Ishikawa (cell line): ENCODE results near the gene HERC2.

Experiments used
- CEBPB ChIP-seq: IDR thresholded peaks from 2 replicates; pipeline ENCODE4 v1.6.1; 2012
- CREB1 ChIP-seq: IDR thresholded peaks from 2 replicates; pipeline ENCODE4 v1.6.1; 2012; ENCODE audit warnings: low read depth
- EGR1 ChIP-seq: IDR thresholded peaks from 2 replicates; pipeline ENCODE4 v1.6.1; 2012
- EP300 ChIP-seq: IDR thresholded peaks from 2 replicates; pipeline ENCODE4 v1.6.1; 2012; ENCODE audit warnings: borderline replicate concordance
- FOXM1 ChIP-seq: IDR thresholded peaks from 2 replicates; pipeline ENCODE4 v1.6.1; 2012; ENCODE audit warnings: low read depth, borderline replicate concordance
- MAX ChIP-seq: IDR thresholded peaks from 2 replicates; pipeline ENCODE4 v1.6.1; 2012
- NFIC ChIP-seq: IDR thresholded peaks from 2 replicates; pipeline ENCODE4 v1.6.1; 2012
- RAD21 ChIP-seq: IDR thresholded peaks from 2 replicates; pipeline ENCODE4 v1.6.1; 2012; ENCODE audit warnings: low read depth
- TAF1 ChIP-seq: IDR thresholded peaks from 2 replicates; pipeline ENCODE4 v1.6.1; 2012; ENCODE audit warnings: low read depth, mild to moderate bottlenecking
- TCF12 ChIP-seq: IDR thresholded peaks from 2 replicates; pipeline ENCODE4 v1.6.1; 2012; ENCODE audit warnings: low read depth
- TEAD4 ChIP-seq: IDR thresholded peaks from 2 replicates; pipeline ENCODE4 v1.6.1; 2012
- YY1 ChIP-seq: IDR thresholded peaks from 2 replicates; pipeline ENCODE4 v1.6.1; 2012; ENCODE audit warnings: low read depth
- ZBTB7A ChIP-seq: IDR thresholded peaks from 2 replicates; pipeline ENCODE4 v1.6.1; 2012; ENCODE audit warnings: low read depth
- TF ChIP-seq, protein P1 (sequence below): IDR thresholded peaks from 2 replicates; pipeline ENCODE4 v1.6.1; 2012
- TF ChIP-seq, protein P2 (sequence below): IDR thresholded peaks from 2 replicates; pipeline ENCODE4 v1.6.1; 2012; ENCODE audit warnings: low read depth, mild to moderate bottlenecking

The HERC2 gene

GRCh38 chr15:28169366-28169765, 152.6 kb downstream of the HERC2 start:
- TF ChIP-seq MAX (no peak), YY1 (no peak), EP300 (no peak), ZBTB7A (no peak), TAF1 (no peak), RAD21 (no peak), FOXM1 (no peak), EGR1 (no peak), TCF12 (no peak)
- TF ChIP-seq, protein P1, sequence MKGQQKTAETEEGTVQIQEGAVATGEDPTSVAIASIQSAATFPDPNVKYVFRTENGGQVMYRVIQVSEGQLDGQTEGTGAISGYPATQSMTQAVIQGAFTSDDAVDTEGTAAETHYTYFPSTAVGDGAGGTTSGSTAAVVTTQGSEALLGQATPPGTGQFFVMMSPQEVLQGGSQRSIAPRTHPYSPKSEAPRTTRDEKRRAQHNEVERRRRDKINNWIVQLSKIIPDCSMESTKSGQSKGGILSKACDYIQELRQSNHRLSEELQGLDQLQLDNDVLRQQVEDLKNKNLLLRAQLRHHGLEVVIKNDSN = no peak

DNA sequence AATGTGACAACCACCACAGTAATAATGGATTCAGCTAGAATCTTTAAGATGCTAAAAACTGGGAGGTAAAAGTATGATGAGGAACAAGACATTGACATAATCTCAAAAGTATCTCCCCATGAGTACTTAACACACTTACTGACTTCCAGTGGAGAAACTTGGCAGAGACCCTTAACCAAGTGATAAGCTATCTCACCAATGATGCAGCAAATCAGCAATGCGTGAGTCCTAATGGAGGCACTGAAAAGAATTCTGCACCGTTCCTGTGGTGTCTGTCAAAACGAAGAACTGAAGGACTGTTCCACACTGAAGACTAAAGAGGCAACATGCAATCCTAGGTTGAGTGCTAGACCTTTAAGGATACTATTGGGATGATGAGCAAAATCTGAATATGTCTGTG, 154.9 kb downstream of the HERC2 start:
- TF ChIP-seq, protein P1 = no peak
- TF ChIP-seq TCF12 (no peak), CEBPB (no peak), TAF1 (no peak), ZBTB7A (no peak), RAD21 (no peak), FOXM1 (no peak), MAX (no peak), CREB1 (no peak)
- TF ChIP-seq, protein P2, sequence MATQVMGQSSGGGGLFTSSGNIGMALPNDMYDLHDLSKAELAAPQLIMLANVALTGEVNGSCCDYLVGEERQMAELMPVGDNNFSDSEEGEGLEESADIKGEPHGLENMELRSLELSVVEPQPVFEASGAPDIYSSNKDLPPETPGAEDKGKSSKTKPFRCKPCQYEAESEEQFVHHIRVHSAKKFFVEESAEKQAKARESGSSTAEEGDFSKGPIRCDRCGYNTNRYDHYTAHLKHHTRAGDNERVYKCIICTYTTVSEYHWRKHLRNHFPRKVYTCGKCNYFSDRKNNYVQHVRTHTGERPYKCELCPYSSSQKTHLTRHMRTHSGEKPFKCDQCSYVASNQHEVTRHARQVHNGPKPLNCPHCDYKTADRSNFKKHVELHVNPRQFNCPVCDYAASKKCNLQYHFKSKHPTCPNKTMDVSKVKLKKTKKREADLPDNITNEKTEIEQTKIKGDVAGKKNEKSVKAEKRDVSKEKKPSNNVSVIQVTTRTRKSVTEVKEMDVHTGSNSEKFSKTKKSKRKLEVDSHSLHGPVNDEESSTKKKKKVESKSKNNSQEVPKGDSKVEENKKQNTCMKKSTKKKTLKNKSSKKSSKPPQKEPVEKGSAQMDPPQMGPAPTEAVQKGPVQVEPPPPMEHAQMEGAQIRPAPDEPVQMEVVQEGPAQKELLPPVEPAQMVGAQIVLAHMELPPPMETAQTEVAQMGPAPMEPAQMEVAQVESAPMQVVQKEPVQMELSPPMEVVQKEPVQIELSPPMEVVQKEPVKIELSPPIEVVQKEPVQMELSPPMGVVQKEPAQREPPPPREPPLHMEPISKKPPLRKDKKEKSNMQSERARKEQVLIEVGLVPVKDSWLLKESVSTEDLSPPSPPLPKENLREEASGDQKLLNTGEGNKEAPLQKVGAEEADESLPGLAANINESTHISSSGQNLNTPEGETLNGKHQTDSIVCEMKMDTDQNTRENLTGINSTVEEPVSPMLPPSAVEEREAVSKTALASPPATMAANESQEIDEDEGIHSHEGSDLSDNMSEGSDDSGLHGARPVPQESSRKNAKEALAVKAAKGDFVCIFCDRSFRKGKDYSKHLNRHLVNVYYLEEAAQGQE = no peak

- TF ChIP-seq CREB1 (no peak), NFIC (no peak), CEBPB (no peak), TEAD4 (no peak), MAX (no peak), TCF12 (no peak), EGR1 (no peak), TAF1 (no peak), YY1 (no peak)
- TF ChIP-seq, protein P1 = no peak
- TF ChIP-seq, protein P2 = no peak
These were observed 156.2 kb downstream of the HERC2 start for GRCh38 chr15:28165791-28166190.

DNA sequence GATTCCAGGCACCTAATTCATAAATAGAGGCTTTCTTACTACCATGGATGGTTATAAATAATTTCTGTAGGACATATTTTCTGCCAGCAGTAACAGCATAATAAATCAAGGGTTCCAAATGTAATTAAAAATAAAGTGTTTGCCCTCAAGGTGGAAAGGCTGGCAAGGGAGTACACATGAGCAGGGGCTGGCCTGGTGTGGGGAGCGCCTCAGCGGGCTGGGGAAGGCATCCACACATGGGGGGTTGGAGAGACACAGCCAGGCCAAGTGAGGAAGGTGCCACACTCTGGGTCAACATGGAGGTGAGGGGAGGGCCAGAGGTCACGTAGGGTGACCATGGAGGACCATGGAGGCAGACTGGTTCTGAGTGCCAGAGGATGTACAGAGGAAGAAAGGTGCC, 157.1 kb downstream of the HERC2 start:
- TF ChIP-seq TAF1 = no peak
- TF ChIP-seq, protein P1 = no peak
- TF ChIP-seq, protein P2 = no peak
- no peak for TF ChIP-seq NFIC
- TF ChIP-seq ZBTB7A = no peak
- no peak for TF ChIP-seq MAX
- no peak for TF ChIP-seq TCF12
- TF ChIP-seq TEAD4 = no peak
- TF ChIP-seq YY1 = no peak
- no peak for TF ChIP-seq EGR1
- no peak for TF ChIP-seq CEBPB
- TF ChIP-seq FOXM1 = no peak
- TF ChIP-seq EP300 = no peak
- TF ChIP-seq CREB1 = no peak
- TF ChIP-seq RAD21 = no peak
